ENCODE data around the gene CERS6. TPM values are rescaled to one million over a fixed set of nuclear protein-coding genes. Genes with fewer than 3 reads are reported as not detected.

CERS6 gene
- total RNA-seq, 1 experiment from 2014 or later: 23.5 TPM

GRCh38 chr2:168522446-168522845, 66.4 kb downstream of the CERS6 start:
- in situ Hi-C loops (cut with HindIII; ENCODE audit: low sequenced_read_pairs): no loop called here
- no peak for DNase-seq (ENCODE audit: low spot score)

- in situ Hi-C loops (cut with HindIII; ENCODE audit: low sequenced_read_pairs): no loop called here
- DNase-seq (ENCODE audit: low spot score): no peak
These were observed 67.9 kb downstream of the CERS6 start for GRCh38 chr2:168524005-168524404.

- in situ Hi-C loops (cut with HindIII; ENCODE audit: low sequenced_read_pairs): no loop called here
- no peak for DNase-seq (ENCODE audit: low spot score)
These were observed 68.9 kb downstream of the CERS6 start for GRCh38 chr2:168525020-168525419.

GRCh38 chr2:168525716-168526446, 69.8 kb downstream of the CERS6 start:
- in situ Hi-C loops (cut with HindIII; ENCODE audit: low sequenced_read_pairs): no loop called here

GRCh38 chr2:168526641-168527040, 70.6 kb downstream of the CERS6 start:
- peak; percentile 89 for DNase-seq (ENCODE audit: low spot score)
- in situ Hi-C loops (cut with HindIII; ENCODE audit: low sequenced_read_pairs): no loop called here

More at GRCh38 chr2:168525716-168526446, 69.8 kb downstream of the CERS6 start:
- DNase-seq (ENCODE audit: low spot score): no peak

- in situ Hi-C loops (cut with HindIII; ENCODE audit: low sequenced_read_pairs): no loop called here
- no peak for DNase-seq (ENCODE audit: low spot score)
These were observed 71.9 kb downstream of the CERS6 start for GRCh38 chr2:168528016-168528415.

GRCh38 chr2:168528469-168528868, 72.4 kb downstream of the CERS6 start:
- in situ Hi-C loops (cut with HindIII; ENCODE audit: low sequenced_read_pairs): no loop called here
- DNase-seq (ENCODE audit: low spot score): no peak

- in situ Hi-C loops (cut with HindIII; ENCODE audit: low sequenced_read_pairs): no loop called here
- DNase-seq (ENCODE audit: low spot score): no peak
These were observed 73.2 kb downstream of the CERS6 start for GRCh38 chr2:168529054-168529833.

GRCh38 chr2:168529900-168530561, 74.0 kb downstream of the CERS6 start:
- in situ Hi-C loops (cut with HindIII; ENCODE audit: low sequenced_read_pairs): no loop called here
- DNase-seq (ENCODE audit: low spot score): peak; percentile 42

GRCh38 chr2:168530982-168531622, 75.0 kb downstream of the CERS6 start:
- in situ Hi-C loops (cut with HindIII; ENCODE audit: low sequenced_read_pairs): no loop called here
- DNase-seq (ENCODE audit: low spot score): no peak

- DNase-seq (ENCODE audit: low spot score): no peak
- in situ Hi-C loops (cut with HindIII; ENCODE audit: low sequenced_read_pairs): no loop called here
These were observed 78.9 kb downstream of the CERS6 start for GRCh38 chr2:168534926-168535325.

GRCh38 chr2:168536925-168537466, 80.9 kb downstream of the CERS6 start:
- in situ Hi-C loops (cut with HindIII; ENCODE audit: low sequenced_read_pairs): no loop called here
- no peak for DNase-seq (ENCODE audit: low spot score)

GRCh38 chr2:168538133-168538532, 82.1 kb downstream of the CERS6 start:
- in situ Hi-C loops (cut with HindIII; ENCODE audit: low sequenced_read_pairs): no loop called here
- DNase-seq (ENCODE audit: low spot score): no peak

- in situ Hi-C loops (cut with HindIII; ENCODE audit: low sequenced_read_pairs): no loop called here
- no peak for DNase-seq (ENCODE audit: low spot score)
These were observed 82.5 kb downstream of the CERS6 start for GRCh38 chr2:168538534-168538933.

GRCh38 chr2:168539945-168540344, 83.9 kb downstream of the CERS6 start:
- DNase-seq (ENCODE audit: low spot score): no peak
- in situ Hi-C loops (cut with HindIII; ENCODE audit: low sequenced_read_pairs): no loop called here

- in situ Hi-C loops (cut with HindIII; ENCODE audit: low sequenced_read_pairs): no loop called here
- DNase-seq (ENCODE audit: low spot score): no peak
These were observed 85.8 kb downstream of the CERS6 start for GRCh38 chr2:168541858-168542257.

GRCh38 chr2:168543037-168543436, 87.0 kb downstream of the CERS6 start:
- in situ Hi-C loops (cut with HindIII; ENCODE audit: low sequenced_read_pairs): no loop called here
- no peak for DNase-seq (ENCODE audit: low spot score)

GRCh38 chr2:168543935-168544334, 87.9 kb downstream of the CERS6 start:
- in situ Hi-C loops (cut with HindIII; ENCODE audit: low sequenced_read_pairs): no loop called here
- DNase-seq (ENCODE audit: low spot score): no peak

- in situ Hi-C loops (cut with HindIII; ENCODE audit: low sequenced_read_pairs): no loop called here
- DNase-seq (ENCODE audit: low spot score): no peak
These were observed 89.5 kb downstream of the CERS6 start for GRCh38 chr2:168545439-168546082.
